GM12878 (cell line): ENCODE data around the gene DPY19L1. TPM values are rescaled to one million over a fixed set of nuclear protein-coding genes. Genes with fewer than 3 reads are reported as not detected.

Experiments
- ATAC-seq: fragments of 200-7000 bp; cut with Tn5 transposase; 3 replicates; pipeline ENCODE4 v1.9.1; 2020; ENCODE audit warnings: mild to moderate bottlenecking, moderate library complexity
- BruUV-seq: library from RNA; stranded (reverse); fragments of 400-500 nt; replicated peaks from 2 replicates; lab custom pipeline; 2021; lab: Mats Ljungman, UMichigan
- CTCF ChIA-PET: fragments of 300-600 bp; sonication (Branson Sonifier 250); formaldehyde crosslinking; extraction: SDS; loops from one replicate; lab custom pipeline; 2021; ENCODE audit warnings: inconsistent platforms; lab: Yijun Ruan, JAX
- POLR2A ChIA-PET: fragments of 350-600 bp; formaldehyde crosslinking; extraction: SDS; loops from one replicate; lab custom pipeline; 2021; ENCODE audit warnings: inconsistent platforms; lab: Charles Lee
- RAD21 ChIA-PET: fragments of 300-600 bp; sonication (Branson Sonifier 250); formaldehyde crosslinking; loops from one replicate; lab custom pipeline; 2023; ENCODE audit warnings: antibody characterized with exemption; ENCODE audit not compliant: unreplicated experiment; lab: Charles Lee
- SMC1A ChIA-PET: fragments of 300-600 bp; sonication (Branson Sonifier 250); formaldehyde crosslinking; loops from one replicate; lab custom pipeline; 2023; ENCODE audit not compliant: unreplicated experiment, uncharacterized antibody; lab: Charles Lee
- DNase-seq: peaks from one replicate; pipeline ENCODE4 v3.0.0-alpha.2; 2011; ENCODE audit warnings: low read depth, low spot score
- FAIRE-seq: peaks from 3 replicates; lab custom pipeline; 2011; peaks lifted over from hg19 to GRCh38; lab: Jason Lieb, UNC
- H2AFZ ChIP-seq: 2 replicates; pipeline ENCODE4 v1.6.0; 2011; ENCODE audit warnings: low read depth, low read length, control low read depth; ENCODE audit not compliant: control insufficient read depth
- H3K27ac ChIP-seq: 2 replicates; pipeline ENCODE4 v1.5.1; 2011; ENCODE audit warnings: control low read depth; ENCODE audit not compliant: control insufficient read depth, insufficient read depth
- H3K27me3 ChIP-seq, 2 experiments: replicated peaks in 1 of 2; 2 replicates each; pipeline versions ENCODE4 v1.6.0 to v1.6.1; 2011; ENCODE audit warnings: low read length in 1 of 2; ENCODE audit not compliant: control insufficient read depth in 2 of 2, insufficient read depth in 2 of 2
- H3K36me3 ChIP-seq, 2 experiments: 2 replicates each; pipeline ENCODE4 v1.5.1; 2011; ENCODE audit warnings: low read length in 1 of 2; ENCODE audit not compliant: control insufficient read depth in 2 of 2, insufficient read depth in 2 of 2
- H3K4me1 ChIP-seq: 2 replicates; pipeline ENCODE4 v1.6.1; 2011; ENCODE audit warnings: mild to moderate bottlenecking, low read length, moderate library complexity, mixed read lengths; ENCODE audit not compliant: control insufficient read depth, insufficient read depth
- H3K4me2 ChIP-seq: 2 replicates; pipeline ENCODE4 v1.6.0; 2011; ENCODE audit warnings: control low read depth; ENCODE audit not compliant: control insufficient read depth, insufficient read depth
- H3K4me3 ChIP-seq: fragments of 200-600 bp; sonication (generic); 2 replicates; pipeline ENCODE4 v1.5.1; 2016
- H3K79me2 ChIP-seq: 2 replicates; pipeline ENCODE4 v1.6.0; 2011; ENCODE audit warnings: low read length; ENCODE audit not compliant: control insufficient read depth, insufficient read depth
- H3K9ac ChIP-seq: 2 replicates; pipeline ENCODE4 v1.8.0; 2011; ENCODE audit warnings: low read length, control low read depth, mixed read lengths; ENCODE audit not compliant: control insufficient read depth, insufficient read depth
- H3K9me3 ChIP-seq: replicated peaks from 3 replicates; pipeline ENCODE4 v1.5.1; 2011; ENCODE audit warnings: mild to moderate bottlenecking, low read length; ENCODE audit not compliant: control insufficient read depth, insufficient read depth
- H4K20me1 ChIP-seq: 2 replicates; pipeline ENCODE4 v1.6.0; 2011; ENCODE audit not compliant: control insufficient read depth, insufficient read depth
- ASH2L ChIP-seq: fragments of 300-600, 200-600 bp; sonication (generic); IDR thresholded peaks from 2 replicates; pipeline ENCODE4 v1.6.1; 2017; ENCODE audit warnings: low read depth, mild to moderate bottlenecking, borderline replicate concordance
- BCL11A ChIP-seq: IDR thresholded peaks from 2 replicates; pipeline ENCODE4 v1.6.1; 2011; ENCODE audit warnings: low read depth, low read length
- CBFB ChIP-seq: IDR thresholded peaks from 2 replicates; pipeline ENCODE4 v1.6.1; 2016; ENCODE audit warnings: antibody characterized with exemption, low read depth
- EED ChIP-seq: sonication (generic); IDR thresholded peaks from 2 replicates; pipeline ENCODE4 v1.6.1; 2016; ENCODE audit warnings: antibody characterized with exemption, low read depth
- ESRRA ChIP-seq: IDR thresholded peaks from 2 replicates; pipeline ENCODE4 v1.6.1; 2012; ENCODE audit warnings: mild to moderate bottlenecking, low read length, improper control_type of control experiment
- PAX8 ChIP-seq: fragments of 450-650 bp; IDR thresholded peaks from 2 replicates; pipeline ENCODE4 v1.6.1; 2017; ENCODE audit warnings: mild to moderate bottlenecking, moderate library complexity
- PML ChIP-seq: IDR thresholded peaks from 2 replicates; pipeline ENCODE4 v1.6.1; 2012; ENCODE audit warnings: low read length, inconsistent platforms
- POLR2A ChIP-seq: IDR thresholded peaks from 2 replicates; pipeline ENCODE4 v1.6.1; 2011; ENCODE audit warnings: low read depth, mild to moderate bottlenecking, low read length
- RB1 ChIP-seq: fragments of 450-650 bp; formaldehyde crosslinking; IDR thresholded peaks from 2 replicates; pipeline ENCODE4 v1.6.1; 2017; ENCODE audit warnings: mild to moderate bottlenecking, borderline replicate concordance
- SMC3 ChIP-seq: IDR thresholded peaks from 2 replicates; pipeline ENCODE4 v1.6.1; 2011; ENCODE audit warnings: low read length, improper control_type of control experiment, borderline replicate concordance
- USF2 ChIP-seq: IDR thresholded peaks from 2 replicates; pipeline ENCODE4 v1.6.1; 2011; ENCODE audit warnings: low read depth, low read length, improper control_type of control experiment, borderline replicate concordance
- WGBS: methylation state at CpG from one replicate; pipeline ENCODE4 v1.1.6; 2016; ENCODE audit warnings: low lambda C conversion rate; ENCODE audit not compliant: insufficient replicate concordance, insufficient coverage; ENCODE audit errors: missing lambda C conversion rate; 5-methylcytosine and 5-hydroxymethylcytosine counted together
- in situ Hi-C: fragments of 300-500 bp; cut with MboI; formaldehyde crosslinking; loops from 9 replicates; pipeline ENCODE4 v1.14.3; 2018; ENCODE audit warnings: mixed read lengths
- intact Hi-C: fragments of 100-400 bp; cut with micrococcal nuclease; formaldehyde crosslinking; loops from one replicate; pipeline ENCODE4 v1.14.2; 2022; ENCODE audit not compliant: unreplicated experiment
- polyA plus RNA-seq, 11 experiments: library from polyadenylated mRNA; depleted of rRNA in 4 of 11; unstranded in 6 of 11; stranded (reverse) in 5 of 11; fragments of >200 nt; fragmentation: Nextera tagmentation in 4 of 11; fragmentation: Illumina TruSeq in 1 of 11; extraction: Ambion mirVana in 4 of 11; extraction: Trizol in 1 of 11; gene quantifications; 1 replicate in 1 of 11; 2 replicates in 10 of 11; pipeline versions ENCODE4 v1.2.1 to v1.2.3, GENCODE V29; 2011 to 2016; ENCODE audit warnings: inconsistent platforms in 2 of 11, missing spikeins in 2 of 11, low read depth in 1 of 11
- total RNA-seq, 4 experiments: library from RNA; depleted of rRNA in 3 of 4; stranded (reverse); fragments of >200 nt in 3 of 4; fragmentation: Illumina TruSeq in 1 of 4; extraction: Trizol in 1 of 4; gene quantifications; 2 replicates each; pipeline versions ENCODE4 v1.2.1 to v1.2.3, GENCODE V29; 2013 to 2021
- TF ChIP-seq, protein P1 (sequence below): fragments of 450-650 bp; IDR thresholded peaks from 2 replicates; pipeline ENCODE4 v1.6.1; 2017; ENCODE audit warnings: mild to moderate bottlenecking, low read depth, inconsistent platforms; ENCODE audit not compliant: poor library complexity, severe bottlenecking

The DPY19L1 gene
- total and polyA plus RNA-seq, 10 of the 15 experiments (the other 5 are each of a cell fraction or from before 2014, with no cell fraction given) = 0.47 to 35.4 (median 3.8) TPM

DNA sequence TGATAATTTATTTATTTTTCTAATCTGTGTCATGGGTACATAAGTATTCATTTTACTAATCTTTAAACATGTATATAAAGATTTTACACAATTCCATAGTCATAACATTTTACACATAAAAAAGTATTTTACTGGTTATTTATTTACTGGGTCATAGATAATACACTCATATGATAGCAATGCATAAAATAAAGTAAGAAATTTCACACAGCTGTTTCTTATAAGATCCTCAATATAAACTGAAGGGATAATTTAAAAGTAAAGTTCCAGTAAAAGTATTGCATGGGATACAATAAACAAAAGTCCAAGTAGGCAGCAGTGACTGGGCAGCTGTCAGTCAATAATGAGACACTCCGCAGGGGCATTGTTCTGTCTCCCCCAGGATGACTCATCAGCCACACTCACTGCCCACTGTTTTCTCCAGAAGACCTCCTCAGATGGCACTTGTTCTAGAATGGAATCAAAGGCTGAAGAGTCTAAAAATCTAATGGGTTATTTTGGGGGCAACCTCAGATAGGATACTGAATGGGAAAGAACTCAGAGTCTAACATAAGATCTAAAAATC lies 32.7 kb downstream of the DPY19L1 start:
- Histone ChIP-seq H3K27me3 (no peaks in the 10 kb centered on the region), H3K4me1 (no peaks in the 10 kb centered on the region), H2AFZ (no peak overlapping the region), H3K27ac (no peak overlapping the region), H3K36me3 (no peaks in the 10 kb centered on the region; a peak in 1 of 4 replicates), H3K4me2 (no peak overlapping the region), H3K79me2 (no peaks in the 10 kb centered on the region), H3K9ac (no peak overlapping the region), H4K20me1 (no peaks in the 10 kb centered on the region), H3K9me3 (no peaks in the 10 kb centered on the region), H3K4me3 (no peak overlapping the region)
- CTCF ChIA-PET = interaction anchor here (1.1 to 1.6 kb wide), 4 partner anchors 12 to 247 kb away, joined by 3 read pairs; no protein-coding TSS in a partner anchor
- ATAC-seq (no peak), DNase-seq (no peak), FAIRE-seq (no peak)
- TF ChIP-seq CBFB (no peak), EED (no peak), PML (no peak), RB1 (no peak), PAX8 (no peak), ESRRA (no peak), SMC3 (no peak), POLR2A (no peak), ASH2L (no peak), BCL11A (no peak), USF2 (no peak)
- TF ChIP-seq, protein P1, sequence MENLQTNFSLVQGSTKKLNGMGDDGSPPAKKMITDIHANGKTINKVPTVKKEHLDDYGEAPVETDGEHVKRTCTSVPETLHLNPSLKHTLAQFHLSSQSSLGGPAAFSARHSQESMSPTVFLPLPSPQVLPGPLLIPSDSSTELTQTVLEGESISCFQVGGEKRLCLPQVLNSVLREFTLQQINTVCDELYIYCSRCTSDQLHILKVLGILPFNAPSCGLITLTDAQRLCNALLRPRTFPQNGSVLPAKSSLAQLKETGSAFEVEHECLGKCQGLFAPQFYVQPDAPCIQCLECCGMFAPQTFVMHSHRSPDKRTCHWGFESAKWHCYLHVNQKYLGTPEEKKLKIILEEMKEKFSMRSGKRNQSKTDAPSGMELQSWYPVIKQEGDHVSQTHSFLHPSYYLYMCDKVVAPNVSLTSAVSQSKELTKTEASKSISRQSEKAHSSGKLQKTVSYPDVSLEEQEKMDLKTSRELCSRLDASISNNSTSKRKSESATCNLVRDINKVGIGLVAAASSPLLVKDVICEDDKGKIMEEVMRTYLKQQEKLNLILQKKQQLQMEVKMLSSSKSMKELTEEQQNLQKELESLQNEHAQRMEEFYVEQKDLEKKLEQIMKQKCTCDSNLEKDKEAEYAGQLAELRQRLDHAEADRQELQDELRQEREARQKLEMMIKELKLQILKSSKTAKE = no peak
- BruUV-seq = no TSS peak
- in situ Hi-C loops (no loop called here), intact Hi-C loops (no loop called here)
- SMC1A ChIA-PET = interaction anchor here (1.0 to 1.3 kb wide), 4 partner anchors 12 to 250 kb away, joined by 3 read pairs; no protein-coding TSS in a partner anchor
- RAD21 ChIA-PET = interaction anchor here (0.7 to 1.3 kb wide), 2 partner anchors 30 to 31 kb away, joined by 4 to 5 read pairs; no protein-coding TSS in a partner anchor
- POLR2A ChIA-PET = no interaction called here
- WGBS = 87% methylated on average over 1 of the region's 1 CpG
